ENCODE measurements around the gene WDR3.
A peak's percentile ranks its signal among the peaks of the same experiment; 100 is the strongest.

WDR3 gene

GRCh38 chr1:117971777-117972176 lies 42.2 kb downstream of the WDR3 start:
- H3K27me3 Mint-ChIP-seq, result no peaks in the 10 kb centered on the region
- H3K4me1 Mint-ChIP-seq, result peaks cover 3 to 13% of the 10 kb centered on the region in 2 donors
- peak overlapping the region; percentile 5 for H3K27ac Mint-ChIP-seq
- ATAC-seq (replicated peaks), result no peak
- DNase-seq, result no peak
- no peak overlapping the region for H3K4me3 Mint-ChIP-seq
- no peaks in the 10 kb centered on the region for H3K36me3 Mint-ChIP-seq
- H3K9me3 Mint-ChIP-seq, result no peaks in the 10 kb centered on the region

DNA sequence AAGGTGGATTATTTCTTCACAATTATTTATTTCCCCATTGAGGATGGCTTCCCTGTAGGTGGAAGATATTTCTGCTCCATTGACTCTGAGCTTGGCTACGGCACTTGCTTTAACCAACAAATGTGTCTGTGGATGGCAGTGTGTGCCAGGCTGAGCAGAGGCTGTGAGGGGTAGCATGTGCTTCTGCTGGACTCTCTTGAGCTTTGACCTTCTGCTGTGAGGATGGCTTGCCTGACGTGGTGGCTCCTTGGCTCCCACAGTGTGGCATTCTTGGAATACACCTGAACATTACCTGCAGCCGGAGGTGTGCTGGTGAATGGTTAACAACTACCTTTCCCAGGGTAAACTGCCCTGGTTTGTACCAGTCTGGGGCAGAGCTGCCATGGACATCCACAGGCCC lies 46.8 kb downstream of the WDR3 start:
- DNase-seq, result no peak
- Mint-ChIP-seq H3K27me3 (no peaks in the 10 kb centered on the region), H3K36me3 (no peaks in the 10 kb centered on the region), H3K4me3 (no peak overlapping the region), H3K27ac (no peak overlapping the region), H3K4me1 (no peaks in the 10 kb centered on the region), H3K9me3 (no peaks in the 10 kb centered on the region)
- no peak for ATAC-seq (replicated peaks)

- Mint-ChIP-seq H3K4me3 (no peak overlapping the region), H3K4me1 (peaks cover 3 to 5% of the 10 kb centered on the region in 2 donors), H3K27me3 (peaks cover 9 to 15% of the 10 kb centered on the region in 2 donors), H3K9me3 (no peaks in the 10 kb centered on the region), H3K36me3 (no peaks in the 10 kb centered on the region), H3K27ac (no peak overlapping the region)
- no peak for DNase-seq
- no peak for ATAC-seq (replicated peaks)
Measured at GRCh38 chr1:117981455-117982192, 52.1 kb downstream of the WDR3 start.

DNA sequence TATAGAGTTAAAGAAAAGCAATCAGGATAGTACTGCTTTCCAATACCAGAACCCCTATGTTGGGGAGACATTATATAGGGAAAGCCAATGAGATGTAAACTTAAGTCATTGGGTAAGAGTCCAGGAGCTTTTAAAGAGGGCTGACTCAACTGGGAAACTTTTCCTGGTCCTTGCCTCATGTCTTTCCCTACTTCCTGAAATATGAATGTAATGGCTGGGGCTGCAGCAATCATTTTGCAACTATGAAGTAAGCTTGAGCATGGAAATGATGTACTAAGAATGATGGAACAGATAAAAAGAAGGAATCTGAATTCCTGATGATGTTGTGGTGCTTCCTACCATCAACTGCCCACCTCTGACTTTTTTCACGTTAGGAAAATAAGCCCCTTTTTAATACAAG lies 55.7 kb downstream of the WDR3 start:
- no peaks in the 10 kb centered on the region for H3K36me3 Mint-ChIP-seq
- H3K27ac Mint-ChIP-seq, result no peak overlapping the region
- H3K4me3 Mint-ChIP-seq, result no peak overlapping the region
- H3K4me1 Mint-ChIP-seq, result peaks cover 3 to 5% of the 10 kb centered on the region in 2 donors
- ATAC-seq (replicated peaks) (no peak), DNase-seq (no peak)
- H3K9me3 Mint-ChIP-seq, result no peaks in the 10 kb centered on the region
- H3K27me3 Mint-ChIP-seq, result peaks cover 9 to 15% of the 10 kb centered on the region in 2 donors

GRCh38 chr1:117985973-117986372 lies 56.4 kb downstream of the WDR3 start:
- no peaks in the 10 kb centered on the region for H3K36me3 Mint-ChIP-seq
- H3K27me3 Mint-ChIP-seq, result peaks cover 9 to 15% of the 10 kb centered on the region in 2 donors
- H3K4me1 Mint-ChIP-seq, result peaks cover 3 to 5% of the 10 kb centered on the region in 2 donors
- no peaks in the 10 kb centered on the region for H3K9me3 Mint-ChIP-seq
- ATAC-seq (replicated peaks) (peak; percentile 73 to 80), DNase-seq (no peak)
- H3K27ac Mint-ChIP-seq, result no peak overlapping the region
- no peak overlapping the region for H3K4me3 Mint-ChIP-seq

GRCh38 chr1:118004312-118004711 lies 74.8 kb downstream of the WDR3 start:
- H3K27me3 Mint-ChIP-seq, result peaks cover 24 to 31% of the 10 kb centered on the region in 2 donors
- ATAC-seq (replicated peaks), result no peak

DNA sequence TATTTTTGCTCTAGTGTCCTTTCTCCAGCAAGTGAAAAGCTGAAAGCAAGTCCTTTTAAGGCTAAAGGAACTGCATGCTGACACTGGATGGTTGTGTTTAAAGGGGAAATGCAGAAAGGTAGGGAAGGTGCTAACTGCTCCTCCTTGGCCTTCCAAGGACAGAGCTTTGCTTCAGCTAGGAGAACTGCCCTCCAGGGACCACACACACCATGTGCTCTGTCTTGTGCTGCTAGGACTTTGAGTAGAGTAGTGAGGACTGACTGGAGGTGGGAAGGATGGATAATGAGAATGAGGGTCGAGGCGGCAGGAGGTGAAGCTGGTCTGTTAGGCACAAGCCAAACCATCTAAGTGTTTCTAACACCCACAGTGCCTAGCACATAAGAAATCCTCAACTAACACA lies 77.9 kb downstream of the WDR3 start:
- Mint-ChIP-seq H3K27me3 (peaks cover 20 to 28% of the 10 kb centered on the region in 2 donors), H3K27ac (no peak overlapping the region), H3K4me1 (no peaks in the 10 kb centered on the region), H3K36me3 (no peaks in the 10 kb centered on the region), H3K9me3 (peaks cover 4 to 11% of the 10 kb centered on the region in 2 donors), H3K4me3 (no peak overlapping the region)
- DNase-seq (no peak), ATAC-seq (replicated peaks) (no peak)

More at GRCh38 chr1:118004312-118004711, 74.8 kb downstream of the WDR3 start:
- Mint-ChIP-seq H3K27ac (no peak overlapping the region), H3K36me3 (no peaks in the 10 kb centered on the region), H3K4me3 (no peak overlapping the region), H3K4me1 (no peaks in the 10 kb centered on the region), H3K9me3 (peaks cover 18 to 19% of the 10 kb centered on the region in 2 donors)
- no peak for DNase-seq

DNA sequence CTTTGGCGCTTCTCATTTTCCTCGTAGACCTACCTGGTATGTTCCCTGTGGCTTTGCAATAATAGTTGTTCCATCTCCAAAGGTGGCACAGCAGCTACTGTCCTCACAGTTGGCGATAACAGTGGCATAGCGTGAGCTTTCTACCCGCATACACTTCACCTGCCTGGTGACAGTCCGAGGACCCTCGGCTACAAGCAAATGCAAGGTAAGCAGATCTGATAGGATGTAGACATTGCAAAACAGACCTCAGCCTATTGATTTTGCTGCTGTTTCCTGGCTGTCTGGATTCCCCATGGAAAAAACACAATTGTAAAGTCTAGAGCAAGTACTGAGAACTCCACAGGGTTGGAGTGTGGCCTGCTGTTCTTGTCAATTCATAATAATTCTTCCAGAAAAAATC lies 78.5 kb downstream of the WDR3 start:
- Mint-ChIP-seq H3K27me3 (peaks cover 17 to 27% of the 10 kb centered on the region in 2 donors), H3K27ac (no peak overlapping the region), H3K4me1 (no peaks in the 10 kb centered on the region), H3K4me3 (no peak overlapping the region), H3K36me3 (no peaks in the 10 kb centered on the region), H3K9me3 (peaks cover 4 to 9% of the 10 kb centered on the region in 2 donors)
- no peak for DNase-seq
- ATAC-seq (replicated peaks), result no peak

DNA sequence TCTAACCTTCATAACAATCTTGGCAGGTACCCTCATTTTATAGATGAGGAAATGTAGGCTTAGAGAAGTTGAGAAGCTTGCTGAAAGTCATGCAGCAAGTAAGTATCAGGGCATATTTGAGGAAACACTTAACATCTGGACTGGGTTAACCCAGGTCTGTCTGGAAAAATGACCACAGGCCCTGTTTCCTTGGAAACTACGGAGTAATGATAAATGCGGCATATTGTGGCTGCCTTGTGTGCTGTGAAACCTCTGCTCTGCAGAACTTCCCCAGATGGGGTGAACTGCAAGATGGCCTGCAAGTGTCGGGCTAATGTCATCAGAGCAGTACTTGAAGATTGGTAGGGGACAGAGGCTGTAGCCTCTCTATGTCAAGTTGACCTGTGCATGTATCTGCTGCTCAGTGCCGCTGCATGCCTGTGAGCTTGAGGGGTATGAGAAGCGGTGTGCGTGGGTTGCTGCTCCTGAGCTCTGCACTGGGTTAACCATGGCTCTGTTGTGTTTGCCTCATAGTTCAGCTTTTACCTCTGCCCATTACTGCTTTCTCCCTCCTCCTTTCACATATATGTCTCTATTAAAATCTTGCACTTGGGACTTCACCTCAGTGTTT lies 83.1 kb downstream of the WDR3 start:
- Mint-ChIP-seq H3K27ac (no peak overlapping the region), H3K36me3 (no peaks in the 10 kb centered on the region), H3K4me1 (no peaks in the 10 kb centered on the region), H3K9me3 (peaks cover 0 to 2% of the 10 kb centered on the region in 2 donors), H3K27me3 (peaks cover under 1 to 6% of the 10 kb centered on the region in 2 donors), H3K4me3 (no peak overlapping the region)
- ATAC-seq (replicated peaks) (no peak), DNase-seq (no peak)

GRCh38 chr1:118013336-118013735 lies 83.8 kb downstream of the WDR3 start:
- Mint-ChIP-seq H3K27me3 (peaks cover 0 to 5% of the 10 kb centered on the region in 2 donors), H3K9me3 (peaks cover 0 to 2% of the 10 kb centered on the region in 2 donors), H3K27ac (no peak overlapping the region), H3K4me1 (no peaks in the 10 kb centered on the region), H3K36me3 (no peaks in the 10 kb centered on the region), H3K4me3 (no peak overlapping the region)
- DNase-seq, result no peak
- ATAC-seq (replicated peaks), result no peak

DNA sequence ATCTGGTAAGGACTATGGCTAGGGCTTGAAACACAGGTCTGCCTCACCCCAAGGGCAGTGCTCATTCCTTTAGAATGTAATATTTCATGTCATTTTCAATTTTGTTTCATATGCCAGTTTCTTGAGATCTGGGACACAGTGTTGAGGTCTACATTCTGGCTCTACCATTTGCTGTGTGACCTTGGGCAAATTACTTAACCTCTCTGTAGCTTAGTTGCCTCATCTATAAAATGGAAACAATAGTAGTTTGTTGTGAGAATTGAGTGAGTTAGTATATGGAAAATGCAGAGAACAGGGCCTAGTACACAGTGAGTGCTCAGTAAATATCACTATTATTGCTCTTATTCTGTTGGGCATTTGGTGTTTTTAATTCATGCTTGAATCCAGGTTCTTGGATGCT lies 84.4 kb downstream of the WDR3 start:
- ATAC-seq (replicated peaks), result no peak
- H3K27me3 Mint-ChIP-seq, result peaks cover 0 to 5% of the 10 kb centered on the region in 2 donors

More for the DNA sequence above, 84.4 kb downstream of the WDR3 start:
- no peak overlapping the region for H3K4me3 Mint-ChIP-seq
- peaks cover 0 to 2% of the 10 kb centered on the region in 2 donors for H3K9me3 Mint-ChIP-seq
- no peak for DNase-seq
- no peak overlapping the region for H3K27ac Mint-ChIP-seq
- no peaks in the 10 kb centered on the region for H3K36me3 Mint-ChIP-seq
- H3K4me1 Mint-ChIP-seq, result no peaks in the 10 kb centered on the region
